Measurements from ENCODE around the gene SYCN.
A peak's percentile ranks its signal among the peaks of the same experiment; 100 is the strongest.
"Not testable (repeated sequence)": the region's sequence is repeated elsewhere in the genome, so short reads cannot be mapped to it uniquely, and the experiment has no call there.

Gene SYCN

GRCh38 chr19:39251081-39251480 lies 47.0 kb upstream of the SYCN start:
- Histone ChIP-seq H3K27me3 (ENCODE audit: control insufficient read depth, insufficient read depth, low read length) (no peaks in the 10 kb centered on the region), H3K4me1 (peaks cover 5% of the 10 kb centered on the region)

GRCh38 chr19:39248806-39249205 lies 44.7 kb upstream of the SYCN start, which contains the start of gene IFNL4:
TSS of gene IFNL4 (minus strand) at chr19:39248856.
- Histone ChIP-seq H3K36me3 (ENCODE audit: control insufficient read depth, insufficient read depth, low read length) (no peaks in the 10 kb centered on the region), H3K9me3 (ENCODE audit: control insufficient read depth, low read length) (no peaks in the 10 kb centered on the region), H3K27ac (no peak within 1 kb of the TSS), H3K9ac (no peak within 1 kb of the TSS), H3K4me2 (ENCODE audit: low read length) (peak within 1 kb of the TSS; percentile 53), H3K4me1 (peaks cover 5% of the 10 kb centered on the region), H2AFZ (peak within 1 kb of the TSS; percentile 73), H3K79me2 (no peaks in the 10 kb centered on the region), H3K4me3 (ENCODE audit: low read depth, low read length) (no peak within 1 kb of the TSS), H3K27me3 (ENCODE audit: control insufficient read depth, insufficient read depth, low read length) (no peaks in the 10 kb centered on the region)
- no peak for TF ChIP-seq CTCF (IDR thresholded peaks at IDR 0.05)

More at GRCh38 chr19:39251081-39251480, 47.0 kb upstream of the SYCN start:
- Histone ChIP-seq H3K79me2 (no peaks in the 10 kb centered on the region), H3K9me3 (ENCODE audit: control insufficient read depth, low read length) (no peaks in the 10 kb centered on the region), H3K9ac (no peak overlapping the region), H3K4me3 (ENCODE audit: low read depth, low read length) (no peak overlapping the region), H2AFZ (no peak overlapping the region), H3K36me3 (ENCODE audit: control insufficient read depth, insufficient read depth, low read length) (no peaks in the 10 kb centered on the region), H3K4me2 (ENCODE audit: low read length) (no peak overlapping the region), H3K27ac (no peak overlapping the region)
- no peak for TF ChIP-seq CTCF (IDR thresholded peaks at IDR 0.05)

- Histone ChIP-seq H3K27me3 (ENCODE audit: control insufficient read depth, insufficient read depth, low read length) (no peaks in the 10 kb centered on the region), H3K9me3 (ENCODE audit: control insufficient read depth, low read length) (no peaks in the 10 kb centered on the region), H3K4me2 (ENCODE audit: low read length) (peak overlapping the region; percentile 53), H3K27ac (no peak overlapping the region), H3K4me1 (peaks cover 5% of the 10 kb centered on the region), H3K36me3 (ENCODE audit: control insufficient read depth, insufficient read depth, low read length) (no peaks in the 10 kb centered on the region), H3K79me2 (no peaks in the 10 kb centered on the region), H2AFZ (peak overlapping the region; percentile 73), H3K4me3 (ENCODE audit: low read depth, low read length) (no peak overlapping the region), H3K9ac (no peak overlapping the region)
- no peak for TF ChIP-seq CTCF (IDR thresholded peaks at IDR 0.05)
Observed at GRCh38 chr19:39247701-39248664, 43.9 kb upstream of the SYCN start.

GRCh38 chr19:39246951-39247669 lies 43.0 kb upstream of the SYCN start:
- no peak overlapping the region for H3K27ac ChIP-seq
- peak overlapping the region; percentile 73 for H2AFZ ChIP-seq
- H3K4me2 ChIP-seq (ENCODE audit: low read length), result peak overlapping the region; percentile 53
- no peaks in the 10 kb centered on the region for H3K9me3 ChIP-seq (ENCODE audit: control insufficient read depth, low read length)
- no peak overlapping the region for H3K9ac ChIP-seq
- H3K79me2 ChIP-seq, result no peaks in the 10 kb centered on the region
- H3K27me3 ChIP-seq (ENCODE audit: control insufficient read depth, insufficient read depth, low read length), result no peaks in the 10 kb centered on the region
- no peak overlapping the region for H3K4me3 ChIP-seq (ENCODE audit: low read depth, low read length)
- no peaks in the 10 kb centered on the region for H3K36me3 ChIP-seq (ENCODE audit: control insufficient read depth, insufficient read depth, low read length)
- peaks cover 5% of the 10 kb centered on the region for H3K4me1 ChIP-seq
- TF ChIP-seq CTCF (IDR thresholded peaks at IDR 0.05), result no peak

GRCh38 chr19:39245166-39245565 lies 41.1 kb upstream of the SYCN start:
- H3K79me2 ChIP-seq; H3K36me3 ChIP-seq (ENCODE audit: control insufficient read depth, insufficient read depth, low read length); H3K27me3 ChIP-seq (ENCODE audit: control insufficient read depth, insufficient read depth, low read length); H3K27ac ChIP-seq; H3K9me3 ChIP-seq (ENCODE audit: control insufficient read depth, low read length); H3K9ac ChIP-seq; H3K4me3 ChIP-seq (ENCODE audit: low read depth, low read length); H3K4me2 ChIP-seq (ENCODE audit: low read length); H2AFZ ChIP-seq; H3K4me1 ChIP-seq: not testable (repeated sequence)

- H3K4me1 ChIP-seq; H2AFZ ChIP-seq; H3K9me3 ChIP-seq (ENCODE audit: control insufficient read depth, low read length); H3K27ac ChIP-seq; H3K4me3 ChIP-seq (ENCODE audit: low read depth, low read length); H3K79me2 ChIP-seq; H3K36me3 ChIP-seq (ENCODE audit: control insufficient read depth, insufficient read depth, low read length); H3K27me3 ChIP-seq (ENCODE audit: control insufficient read depth, insufficient read depth, low read length); H3K4me2 ChIP-seq (ENCODE audit: low read length); H3K9ac ChIP-seq: not testable (repeated sequence)
Observed at GRCh38 chr19:39244410-39245100, 40.5 kb upstream of the SYCN start, which contains the start of gene IFNL3. TSS of gene IFNL3 (minus strand) at chr19:39245006. CDS start at chr19:39244967, 39 bp downstream.

- not testable (repeated sequence) for H3K9me3 ChIP-seq (ENCODE audit: control insufficient read depth, low read length); H3K9ac ChIP-seq; H3K79me2 ChIP-seq; H3K4me2 ChIP-seq (ENCODE audit: low read length); H2AFZ ChIP-seq; H3K36me3 ChIP-seq (ENCODE audit: control insufficient read depth, insufficient read depth, low read length); H3K27me3 ChIP-seq (ENCODE audit: control insufficient read depth, insufficient read depth, low read length); H3K27ac ChIP-seq; H3K4me1 ChIP-seq; H3K4me3 ChIP-seq (ENCODE audit: low read depth, low read length)
Observed at GRCh38 chr19:39243741-39244140, 39.7 kb upstream of the SYCN start.

All from parathyroid adenoma (tissue), 2 donors.